Measurements from ENCODE around the gene TCF7L2.

TCF7L2 gene

DNA sequence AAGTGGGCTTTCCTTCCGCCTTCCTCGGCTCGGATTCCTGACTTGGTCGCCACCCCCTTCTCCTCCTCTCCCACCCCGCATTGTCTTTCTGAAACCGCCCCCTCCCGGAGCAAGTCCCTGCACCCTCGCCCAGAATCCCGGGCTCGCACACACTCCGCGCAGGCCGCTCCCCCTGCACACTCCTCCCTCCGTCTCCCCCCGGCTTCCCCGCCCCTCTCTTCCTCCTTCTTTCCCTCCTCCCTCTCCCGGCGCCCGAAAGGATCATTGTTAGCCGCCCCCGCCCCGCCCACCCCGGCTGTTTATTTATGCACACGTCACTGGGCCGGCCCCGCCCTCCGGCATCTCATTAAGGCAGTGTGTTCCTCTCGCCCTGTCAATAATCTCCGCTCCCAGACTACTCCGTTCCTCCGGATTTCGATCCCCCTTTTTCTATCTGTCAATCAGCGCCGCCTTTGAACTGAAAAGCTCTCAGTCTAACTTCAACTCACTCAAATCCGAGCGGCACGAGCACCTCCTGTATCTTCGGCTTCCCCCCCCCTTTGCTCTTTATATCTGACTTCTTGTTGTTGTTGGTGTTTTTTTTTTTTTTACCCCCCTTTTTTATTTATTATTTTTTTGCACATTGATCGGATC is at the start of gene TCF7L2:
Gene TCF7L2 (plus strand): TSS at position 373 of the 633 bp plus-strand sequence. CDS start 510 bp downstream, outside the sequence.
- DNase-seq (ENCODE audit: low read depth), result peak; percentile 97

GRCh38 chr10:112902730-112903129 is 47.3 kb upstream of the TCF7L2 start:
- DNase-seq (ENCODE audit: low read depth), result no peak

GRCh38 chr10:112904000-112904399 is 46.0 kb upstream of the TCF7L2 start:
- DNase-seq (ENCODE audit: low read depth), result no peak

- DNase-seq (ENCODE audit: low read depth), result no peak
Measured at GRCh38 chr10:112906945-112907344, 43.1 kb upstream of the TCF7L2 start.

DNA sequence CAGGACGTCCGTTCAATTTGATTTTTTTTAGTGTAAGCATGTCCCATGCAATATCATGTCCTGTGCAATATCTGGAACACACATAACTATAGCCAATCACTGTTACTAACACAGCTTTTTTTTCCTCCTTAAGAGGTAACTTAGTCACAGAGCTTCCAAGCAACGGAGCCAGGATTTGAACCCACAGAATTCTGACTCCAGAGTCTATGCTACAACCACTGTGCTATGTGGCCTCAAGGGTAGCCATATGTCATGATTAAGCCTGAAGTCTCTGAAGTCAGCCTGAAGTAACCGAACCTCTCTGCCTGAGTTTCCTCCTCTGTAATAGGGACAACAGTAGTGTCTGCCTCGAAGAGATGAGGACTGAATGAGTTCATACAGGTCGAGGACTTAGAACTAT is 42.2 kb upstream of the TCF7L2 start:
- DNase-seq (ENCODE audit: low read depth), result peak; percentile 4

DNA sequence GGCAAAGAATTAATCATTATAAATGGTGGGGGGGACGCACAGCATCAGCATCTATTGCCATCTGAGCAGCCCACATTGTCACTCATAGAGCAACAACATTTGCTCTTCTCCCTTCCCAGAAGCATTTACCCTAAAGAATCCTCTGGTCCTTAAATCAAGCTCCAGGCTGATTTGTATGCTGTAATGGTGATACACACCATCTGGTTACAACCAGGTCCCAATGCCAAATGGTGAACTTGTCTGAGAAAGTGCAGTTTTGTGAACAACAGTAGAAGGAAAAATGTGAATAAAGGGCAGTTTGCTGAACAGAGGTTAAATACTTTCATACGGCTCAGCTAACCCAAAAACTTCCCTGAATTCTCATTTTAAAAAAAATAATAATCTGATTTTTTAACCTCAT is 38.8 kb upstream of the TCF7L2 start:
- DNase-seq (ENCODE audit: low read depth), result no peak

GRCh38 chr10:112912410-112912928 is 37.6 kb upstream of the TCF7L2 start:
- no peak for DNase-seq (ENCODE audit: low read depth)

GRCh38 chr10:112913255-112913654 is 36.8 kb upstream of the TCF7L2 start:
- DNase-seq (ENCODE audit: low read depth), result no peak

GRCh38 chr10:112913661-112914287 is 36.3 kb upstream of the TCF7L2 start:
- DNase-seq (ENCODE audit: low read depth), result no peak

GRCh38 chr10:112914288-112914952 is 35.6 kb upstream of the TCF7L2 start:
- DNase-seq (ENCODE audit: low read depth), result peak; percentile 52

DNA sequence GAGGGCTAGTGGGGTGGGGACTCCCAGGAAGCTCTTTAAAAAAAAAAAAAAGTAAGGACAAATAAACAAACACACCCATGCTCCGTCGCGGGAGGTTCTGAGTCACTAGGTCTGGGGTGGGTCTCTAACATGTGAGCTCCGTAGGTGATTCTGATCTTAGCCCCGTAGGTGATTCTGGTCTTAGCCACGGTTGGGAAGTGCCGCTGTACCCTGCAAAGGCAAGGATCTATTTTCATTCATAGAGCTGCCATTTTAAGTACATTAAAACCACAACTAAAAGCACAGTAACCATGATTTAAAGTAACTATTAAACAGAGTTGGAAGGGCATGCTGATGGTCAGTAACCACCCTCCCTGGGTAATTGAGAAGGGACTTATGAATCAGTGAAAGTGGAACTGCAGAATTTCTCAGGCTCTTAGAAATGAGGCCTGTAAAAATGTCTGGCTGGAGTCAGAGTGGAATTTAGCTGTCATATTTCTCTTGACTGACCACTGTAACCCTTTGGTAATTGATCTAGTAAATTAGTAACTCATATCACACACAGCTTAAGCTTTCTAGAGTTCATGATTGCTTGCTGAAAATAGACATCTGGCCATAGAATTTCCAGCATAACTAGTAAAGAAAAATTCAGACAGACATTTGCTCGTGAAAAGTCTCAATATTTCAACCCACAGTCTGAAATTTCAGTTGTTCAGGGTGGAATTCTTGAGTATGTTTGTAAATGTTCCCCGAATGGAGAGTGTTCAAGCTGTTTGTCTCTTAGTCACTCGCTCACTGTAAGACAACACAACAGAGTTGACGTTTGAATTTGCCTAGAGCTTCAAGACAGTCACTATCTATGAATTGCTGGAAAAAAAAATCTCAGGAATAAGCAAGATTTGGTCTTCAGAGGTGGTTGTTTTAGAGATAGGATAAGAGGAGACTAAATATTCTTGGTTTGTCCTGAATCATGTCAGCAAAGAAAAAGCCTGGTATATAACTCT is 34.2 kb upstream of the TCF7L2 start:
- DNase-seq (ENCODE audit: low read depth), result peak; percentile 14

DNA sequence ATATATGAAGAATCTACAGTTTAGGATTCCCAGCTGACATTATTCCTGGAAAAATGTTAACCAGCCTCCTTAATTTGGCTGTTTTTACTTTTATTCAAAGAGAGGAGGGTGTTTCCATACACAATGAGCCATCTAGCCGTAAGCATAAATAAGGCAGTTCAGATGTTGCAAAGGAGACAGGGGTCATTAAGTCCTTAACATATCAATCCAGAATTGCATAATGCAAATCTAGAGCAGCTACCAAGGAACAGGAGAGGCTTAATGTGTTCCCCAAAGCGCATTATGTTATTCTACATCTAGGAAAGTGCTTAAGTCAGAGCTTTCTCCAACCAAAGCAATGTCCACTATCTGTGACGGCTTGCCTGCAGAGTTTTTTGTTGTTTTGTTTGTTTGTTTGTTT is 32.4 kb upstream of the TCF7L2 start:
- DNase-seq (ENCODE audit: low read depth), result no peak

GRCh38 chr10:112918771-112919170 is 31.3 kb upstream of the TCF7L2 start:
- DNase-seq (ENCODE audit: low read depth), result no peak

GRCh38 chr10:112919721-112920120 is 30.3 kb upstream of the TCF7L2 start:
- DNase-seq (ENCODE audit: low read depth), result peak; percentile 13

GRCh38 chr10:112926906-112927688 is 22.9 kb upstream of the TCF7L2 start:
- no peak for DNase-seq (ENCODE audit: low read depth)

GRCh38 chr10:112927980-112928379 is 22.1 kb upstream of the TCF7L2 start:
- no peak for DNase-seq (ENCODE audit: low read depth)

GRCh38 chr10:112932658-112933057 is 17.4 kb upstream of the TCF7L2 start:
- no peak for DNase-seq (ENCODE audit: low read depth)

- DNase-seq (ENCODE audit: low read depth), result no peak
Measured at GRCh38 chr10:112934193-112934592, 15.9 kb upstream of the TCF7L2 start.

- DNase-seq (ENCODE audit: low read depth), result no peak
Measured at GRCh38 chr10:112938808-112939482, 11.1 kb upstream of the TCF7L2 start.

DNA sequence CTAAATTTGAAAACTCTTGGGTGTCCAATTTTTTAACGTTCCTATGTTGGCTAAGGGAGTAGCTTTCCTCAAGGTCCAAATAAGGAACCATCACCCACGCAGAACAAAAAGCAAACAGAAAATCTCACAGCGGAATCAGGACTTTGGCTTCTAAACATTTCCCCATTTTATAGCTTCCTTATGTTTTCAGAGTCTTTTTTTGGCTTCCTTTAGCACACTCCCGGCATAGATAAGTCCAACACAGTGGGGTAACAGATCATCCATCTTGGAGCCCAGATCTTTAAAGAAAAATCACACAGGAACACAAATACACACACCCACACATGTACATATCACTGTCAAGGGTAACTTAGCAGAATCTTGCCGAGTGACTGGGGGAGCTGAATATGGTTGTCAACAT is 4.2 kb upstream of the TCF7L2 start:
- DNase-seq (ENCODE audit: low read depth), result no peak

DNA sequence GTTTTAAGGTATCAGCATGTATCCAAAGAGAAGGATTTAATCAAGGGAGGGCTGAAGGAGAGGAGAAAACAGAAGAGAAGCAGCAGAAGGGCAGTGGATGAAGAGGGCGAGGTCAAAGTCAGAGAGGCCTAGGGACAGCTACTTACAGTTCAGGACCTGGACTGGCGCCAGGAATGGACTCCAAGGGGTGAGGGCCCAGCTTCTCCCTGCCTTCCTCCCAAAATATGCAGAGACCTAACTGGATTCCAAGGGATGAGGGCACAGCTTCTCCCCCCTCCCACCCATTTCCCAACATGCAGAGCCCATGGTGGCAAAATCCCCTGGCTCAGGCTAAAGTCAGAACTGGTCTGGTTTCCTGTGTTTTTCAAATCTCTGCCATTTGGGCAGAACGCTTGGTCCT is 3.4 kb upstream of the TCF7L2 start:
- DNase-seq (ENCODE audit: low read depth), result no peak
